ACHN (cell line): ENCODE results near the gene STAT5B.

Experiments used
- DNase-seq: peaks from one replicate; pipeline ENCODE4 v3.0.0-alpha.2; 2015
- in situ Hi-C: cut with HindIII; loops from 2 replicates; pipeline ENCODE4 v1.10.0; 2017; ENCODE audit warnings: low sequenced_read_pairs, low pct_ligation_motif_present, low pct_unique_long_range_greater_than_20kb

Gene STAT5B

GRCh38 chr17:42287977-42288802 lies 12.0 kb upstream of the STAT5B start, which contains the start of gene STAT5A:
Gene STAT5A, plus strand, starts transcription at chr17:42288498. Its CDS starts 914 bp downstream, at chr17:42289412.
- in situ Hi-C loops: no loop called here
- DNase-seq: peak; percentile 75

DNA sequence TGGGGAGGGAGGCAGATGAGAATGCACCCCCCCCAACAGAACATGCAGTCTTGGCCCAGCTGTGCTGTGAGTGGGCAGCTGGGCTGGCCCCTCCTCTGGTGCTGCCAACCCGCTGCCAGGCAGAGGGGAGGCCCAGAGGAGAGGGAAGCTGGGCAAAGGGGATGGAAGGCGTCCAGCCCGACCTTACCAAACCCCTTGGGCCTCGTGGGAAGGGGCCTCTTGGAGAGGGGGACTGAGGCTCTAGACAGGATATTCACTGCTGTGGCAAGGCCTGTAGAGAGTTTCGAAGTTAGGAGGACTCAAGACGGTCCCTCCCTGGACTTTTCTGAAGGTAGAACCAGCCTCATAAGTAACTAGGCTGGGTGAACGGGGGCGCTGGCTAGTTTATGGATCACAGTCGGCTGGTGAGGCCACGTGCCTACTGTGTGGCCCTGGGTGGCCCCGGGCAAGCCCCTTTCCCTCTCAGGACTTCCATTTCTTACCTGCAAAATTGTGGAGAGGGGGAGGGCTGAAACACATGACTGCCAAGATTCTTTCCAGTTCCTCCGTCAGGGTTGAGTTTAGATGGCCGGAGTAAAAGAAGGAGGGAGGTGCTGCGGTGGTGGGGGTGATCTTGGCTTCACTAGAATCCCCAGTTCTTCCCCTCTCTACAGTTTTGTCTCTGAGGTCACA lies 11.2 kb upstream of the STAT5B start:
- DNase-seq: no peak
- in situ Hi-C loops: no loop called here

- in situ Hi-C loops: no loop called here
- DNase-seq: no peak
Observed at GRCh38 chr17:42286411-42287221, 10.4 kb upstream of the STAT5B start.

DNA sequence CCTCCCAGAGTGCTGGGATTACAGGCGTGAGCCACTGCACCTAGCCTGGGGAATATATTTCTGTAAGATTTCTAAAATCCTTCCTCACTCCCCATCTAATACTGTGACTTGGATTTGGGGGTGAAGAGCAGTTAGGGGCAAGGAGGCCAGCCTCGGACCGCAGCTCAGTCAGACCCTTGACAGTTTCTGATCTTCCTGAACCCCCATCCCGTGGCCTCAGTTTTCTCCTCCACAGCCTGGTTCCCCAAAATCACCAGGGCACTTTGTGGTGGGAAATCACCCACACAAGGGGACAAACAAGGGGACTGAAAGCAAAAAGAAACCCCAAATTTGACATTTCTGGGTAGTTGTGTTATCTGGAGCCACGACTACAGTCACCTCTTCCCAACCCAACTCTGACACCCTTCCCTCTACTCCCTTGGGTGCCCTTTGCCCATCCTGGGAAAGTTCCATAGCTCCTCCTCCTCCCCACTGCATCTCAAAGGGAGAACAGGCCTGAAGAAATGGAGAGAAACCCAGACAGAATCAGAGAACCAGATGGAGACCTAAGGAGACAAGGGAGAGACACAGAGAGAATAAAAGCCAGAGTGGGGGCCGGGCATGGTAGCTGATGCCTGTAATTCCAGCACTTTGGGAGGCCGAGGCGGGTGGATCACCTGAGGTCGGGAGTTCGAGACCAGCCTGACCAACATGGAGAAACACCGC lies 9.3 kb upstream of the STAT5B start:
- DNase-seq: no peak
- in situ Hi-C loops: no loop called here

GRCh38 chr17:42284566-42284965 lies 8.4 kb upstream of the STAT5B start:
- in situ Hi-C loops: no loop called here

GRCh38 chr17:42284024-42284369 lies 7.8 kb upstream of the STAT5B start:
- in situ Hi-C loops: no loop called here
- DNase-seq: no peak

More at GRCh38 chr17:42284566-42284965, 8.4 kb upstream of the STAT5B start:
- DNase-seq: no peak

DNA sequence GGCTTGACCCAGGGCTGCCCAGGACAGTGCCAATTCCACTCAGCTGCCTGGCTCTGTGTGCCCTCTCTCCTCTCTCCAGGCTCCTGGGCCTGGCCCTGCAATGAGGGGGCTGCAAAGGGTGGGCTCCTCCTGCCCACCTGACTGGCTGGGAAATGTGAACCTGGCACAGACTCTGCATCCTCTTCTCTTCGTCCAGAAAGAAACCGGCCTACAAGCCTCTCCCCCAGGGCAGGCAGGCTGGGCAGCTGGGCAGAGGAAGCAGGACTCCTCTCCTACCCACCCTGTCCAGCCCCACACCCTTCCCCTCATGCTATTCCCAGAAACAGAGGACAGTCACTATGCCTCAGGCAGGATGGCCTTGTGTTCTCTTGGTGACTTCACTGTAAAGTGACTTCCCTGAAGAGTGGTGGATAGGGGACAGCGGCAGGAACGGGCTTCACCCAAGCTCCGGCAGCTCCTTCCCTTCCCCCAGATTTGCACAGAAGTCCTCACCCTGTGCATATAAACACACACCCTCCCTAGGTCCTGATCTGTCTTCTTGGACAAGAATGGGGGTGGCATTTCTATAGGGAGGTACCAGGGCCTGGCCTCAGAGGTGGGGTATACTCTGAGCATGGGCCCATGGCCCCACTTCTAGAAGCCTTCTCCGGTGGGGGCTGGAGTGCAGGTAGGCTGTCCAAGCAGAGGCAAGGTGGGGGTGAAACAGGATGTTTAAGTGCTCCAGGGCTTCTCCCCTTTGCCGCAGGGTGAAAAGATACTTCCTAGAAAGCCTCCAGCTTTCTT lies 7.2 kb upstream of the STAT5B start:
- in situ Hi-C loops: no loop called here
- no peak for DNase-seq

DNA sequence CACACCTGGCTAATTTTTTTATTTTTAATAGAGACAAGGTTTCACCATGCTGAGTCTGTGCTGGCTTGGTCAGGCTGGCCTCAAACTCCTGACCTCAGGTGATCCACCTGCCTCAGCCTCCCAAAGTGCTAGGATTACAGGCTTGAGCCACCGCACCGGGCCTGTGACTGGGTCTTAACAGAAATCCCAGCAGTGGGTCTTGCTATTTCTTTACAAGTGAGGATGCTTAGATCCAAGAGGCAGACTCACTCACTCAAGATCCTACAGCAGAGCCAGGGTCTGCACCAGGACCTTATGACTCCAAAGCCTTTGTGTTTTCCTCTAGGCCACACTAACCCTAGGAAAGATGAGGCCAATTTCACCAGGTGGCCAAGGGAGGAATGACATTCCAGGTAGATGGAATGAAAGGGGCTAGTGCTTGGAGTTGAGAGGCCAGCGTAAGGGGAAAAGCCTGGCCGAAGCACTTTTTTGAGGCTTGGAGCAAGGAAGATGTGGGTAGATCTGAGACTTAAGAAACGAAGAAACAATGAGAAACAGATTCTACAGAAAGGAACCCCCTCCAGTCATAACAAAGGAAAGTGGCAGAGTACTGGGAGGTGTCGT lies 6.4 kb upstream of the STAT5B start:
- DNase-seq: no peak
- in situ Hi-C loops: no loop called here

- in situ Hi-C loops: no loop called here
- no peak for DNase-seq
Observed at GRCh38 chr17:42281571-42282096, 5.4 kb upstream of the STAT5B start.

- in situ Hi-C loops: no loop called here
- no peak for DNase-seq
Observed at GRCh38 chr17:42279776-42280630, 3.8 kb upstream of the STAT5B start.

DNA sequence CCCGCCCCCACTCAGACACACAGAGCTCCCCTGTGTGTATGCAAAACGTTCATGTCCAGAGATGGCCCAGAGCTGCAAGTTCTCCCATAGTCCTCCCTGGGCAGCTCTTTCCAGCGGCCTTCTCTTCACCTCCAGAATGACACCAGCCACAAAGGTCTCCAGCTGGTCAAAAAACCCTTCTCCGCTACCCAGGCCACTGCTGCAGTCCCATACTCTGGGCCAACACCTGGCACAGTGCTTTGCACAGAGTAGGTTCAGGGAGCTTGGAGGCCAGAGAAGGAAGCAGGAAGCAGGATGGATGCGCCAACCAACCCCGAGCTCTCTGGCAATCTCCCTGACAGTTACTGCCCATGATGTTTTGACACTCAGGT lies 1.1 kb upstream of the STAT5B start:
- no peak for DNase-seq
- in situ Hi-C loops: no loop called here

GRCh38 chr17:42276609-42277341 lies 584 bp upstream of the STAT5B start:
- in situ Hi-C loops: no loop called here
- DNase-seq: peak; percentile 84

GRCh38 chr17:42275527-42276358 lies 448 bp downstream of the STAT5B start:
- peak; percentile 22 for DNase-seq
- in situ Hi-C loops: no loop called here

DNA sequence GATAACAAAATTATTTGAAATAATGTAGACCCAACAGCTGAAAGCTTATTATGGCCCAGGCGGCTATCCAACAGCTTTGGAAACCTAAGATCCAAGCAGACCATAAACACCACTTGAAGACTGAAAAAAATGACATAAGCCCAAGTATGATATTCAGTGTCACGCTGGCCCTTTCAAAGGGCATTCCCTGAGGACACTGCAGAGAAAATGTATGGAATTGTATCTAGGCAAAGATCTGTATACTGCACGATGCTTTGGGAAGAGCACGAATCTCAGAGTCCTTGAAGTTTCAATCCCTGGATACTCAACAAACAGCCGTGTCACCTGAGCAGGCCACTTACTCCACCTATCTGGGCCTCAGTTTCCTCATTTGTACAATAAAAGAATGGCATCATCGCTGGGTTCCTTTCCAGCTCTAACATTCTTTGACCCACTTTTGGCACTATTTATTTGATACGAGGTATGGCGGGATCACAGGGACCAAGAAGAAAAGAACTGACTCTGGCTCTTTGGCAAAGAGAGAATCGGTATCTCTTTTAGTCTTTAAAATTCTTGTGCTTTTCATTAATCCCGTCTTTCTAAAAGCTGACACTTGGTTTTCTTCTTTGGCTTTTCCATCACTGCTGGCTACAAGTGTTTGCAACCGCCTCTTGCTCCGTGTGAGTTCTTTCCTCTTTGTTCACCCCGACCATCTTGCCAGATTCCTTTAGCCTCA lies 1.2 kb downstream of the STAT5B start:
- no peak for DNase-seq
- in situ Hi-C loops: no loop called here

- no peak for DNase-seq
- in situ Hi-C loops: no loop called here
Observed at GRCh38 chr17:42274253-42274542, 2.0 kb downstream of the STAT5B start.
